ENCODE measurements around the gene CPA4.

DNA sequence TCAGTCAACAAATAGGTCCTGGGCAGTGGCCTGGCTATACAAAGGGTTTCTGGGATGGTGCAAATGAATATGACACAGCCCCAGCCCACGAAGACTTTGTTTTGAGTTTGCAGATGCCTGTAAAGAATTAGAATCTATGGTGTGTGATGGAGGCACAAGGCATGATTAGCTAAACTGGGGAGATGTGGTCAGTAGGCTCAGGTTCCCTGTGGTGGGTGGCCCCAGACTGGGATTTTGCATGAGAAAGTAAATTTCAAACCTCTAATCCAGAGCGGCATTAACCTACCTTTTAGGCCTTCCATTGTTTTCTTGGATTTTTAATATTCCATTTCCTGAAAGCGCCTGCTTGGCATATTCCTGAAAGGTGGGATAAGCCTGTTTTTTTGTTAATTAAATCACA lies 45.3 kb downstream of the CPA4 start:
- TF ChIP-seq CTCF (IDR thresholded peaks at IDR 0.05) (no peak), POLR2A (IDR thresholded peaks at IDR 0.05) (no peak)
